HG02981 (cell line): ENCODE measurements around the gene BBS9.
"Not testable (repeated sequence)": the region's sequence is repeated elsewhere in the genome, so short reads cannot be mapped to it uniquely, and the experiment has no call there.

ENCODE experiments used
- ATAC-seq: cut with Tn5 transposase; IDR thresholded peaks from one replicate; pipeline ENCODE4 v1.9.1; 2021; ENCODE audit warnings: mild to moderate bottlenecking, moderate library complexity; ENCODE audit not compliant: unreplicated experiment

Gene BBS9

GRCh38 chr7:33423646-33424020, 294.3 kb downstream of the BBS9 start:
- peak; percentile 87 for ATAC-seq

- no peak for ATAC-seq
Measured at GRCh38 chr7:33425395-33425794, 296.0 kb downstream of the BBS9 start.

GRCh38 chr7:33425929-33426678, 296.7 kb downstream of the BBS9 start:
- ATAC-seq = no peak

- no peak for ATAC-seq
Measured at GRCh38 chr7:33428415-33428814, 299.1 kb downstream of the BBS9 start.

- no peak for ATAC-seq
Measured at GRCh38 chr7:33431543-33431942, 302.2 kb downstream of the BBS9 start.

GRCh38 chr7:33432821-33433220, 303.5 kb downstream of the BBS9 start:
- no peak for ATAC-seq

- ATAC-seq = no peak
Measured at GRCh38 chr7:33433357-33433756, 304.0 kb downstream of the BBS9 start.

GRCh38 chr7:33444511-33444910, 315.1 kb downstream of the BBS9 start:
- ATAC-seq = no peak

- ATAC-seq = no peak
Measured at GRCh38 chr7:33446551-33446950, 317.2 kb downstream of the BBS9 start.

GRCh38 chr7:33448035-33448434, 318.7 kb downstream of the BBS9 start:
- ATAC-seq = no peak

GRCh38 chr7:33449847-33450246, 320.5 kb downstream of the BBS9 start:
- ATAC-seq = no peak

GRCh38 chr7:33452805-33453502, 323.6 kb downstream of the BBS9 start:
- ATAC-seq = no peak

- ATAC-seq = no peak
Measured at GRCh38 chr7:33457039-33457438, 327.7 kb downstream of the BBS9 start.

- ATAC-seq = no peak
Measured at GRCh38 chr7:33458581-33458980, 329.2 kb downstream of the BBS9 start.

- no peak for ATAC-seq
Measured at GRCh38 chr7:33459340-33459751, 330.0 kb downstream of the BBS9 start.

GRCh38 chr7:33463131-33463530, 333.8 kb downstream of the BBS9 start:
- ATAC-seq = no peak

GRCh38 chr7:33466203-33466602, 336.8 kb downstream of the BBS9 start:
- ATAC-seq = no peak

- peak; percentile 66 for ATAC-seq
Measured at GRCh38 chr7:33471636-33472242, 342.4 kb downstream of the BBS9 start.

- no peak for ATAC-seq
Measured at GRCh38 chr7:33472348-33473025, 343.1 kb downstream of the BBS9 start.

- no peak for ATAC-seq
Measured at GRCh38 chr7:33477719-33478480, 348.5 kb downstream of the BBS9 start.

- ATAC-seq = not testable (repeated sequence)
Measured at GRCh38 chr7:33484476-33484875, 355.1 kb downstream of the BBS9 start.
